H1 (cell line): Measurements from ENCODE around the gene MSI2. TPM values are rescaled to one million over a fixed set of nuclear protein-coding genes. Genes with fewer than 3 reads are reported as not detected.

ENCODE experiments used
- CTCF ChIA-PET: fragments of 300-600 bp; sonication (Branson Sonifier 250); formaldehyde crosslinking; loops from one replicate; lab custom pipeline; 2021; ENCODE audit not compliant: partially characterized antibody; lab: Charles Lee
- POLR2A ChIA-PET: fragments of 300-600 bp; sonication (Branson Sonifier 250); formaldehyde crosslinking; loops from one replicate; lab custom pipeline; 2021; ENCODE audit warnings: inconsistent platforms; ENCODE audit not compliant: partially characterized antibody; lab: Charles Lee
- DNase-seq, 2 experiments: peaks; one replicate each; pipeline versions ENCODE4 v3.0.0 to v3.0.0-alpha.2; 2010 to 2022; ENCODE audit warnings: low spot score in 2 of 2, low read depth in 1 of 2, mixed read lengths in 1 of 2
- FAIRE-seq: peaks from 2 replicates; lab custom pipeline; 2011; peaks lifted over from hg19 to GRCh38; lab: Jason Lieb, UNC
- H2AFZ ChIP-seq: 2 replicates; pipeline ENCODE4 v1.8.1; 2012; ENCODE audit warnings: low read length, inconsistent platforms
- H2AK5ac ChIP-seq: 2 replicates; pipeline ENCODE4 v1.6.1; 2013; ENCODE audit warnings: low read depth, low read length
- H2BK120ac ChIP-seq: replicated peaks from 2 replicates; pipeline ENCODE3; 2013; ENCODE audit warnings: low read depth, low read length, inconsistent platforms
- H2BK12ac ChIP-seq: 2 replicates; pipeline ENCODE4 v1.6.1; 2013; ENCODE audit warnings: low read depth, low read length
- H2BK15ac ChIP-seq: 2 replicates; pipeline ENCODE4 v1.6.1; 2013; ENCODE audit warnings: low read length
- H2BK20ac ChIP-seq: 2 replicates; pipeline ENCODE4 v1.6.1; 2013; ENCODE audit warnings: low read length
- H2BK5ac ChIP-seq: 2 replicates; pipeline ENCODE4 v1.6.1; 2013; ENCODE audit warnings: low read depth, low read length
- H3K14ac ChIP-seq: 2 replicates; pipeline ENCODE4 v1.6.1; 2013; ENCODE audit warnings: inconsistent platforms; ENCODE audit not compliant: insufficient read length
- H3K18ac ChIP-seq: 2 replicates; pipeline ENCODE4 v1.6.1; 2013; ENCODE audit warnings: low read length; ENCODE audit errors: extremely low read depth
- H3K23ac ChIP-seq: 2 replicates; pipeline ENCODE4 v1.6.1; 2013; ENCODE audit warnings: inconsistent platforms; ENCODE audit not compliant: insufficient read length
- H3K23me2 ChIP-seq: 2 replicates; pipeline ENCODE4 v1.6.1; 2013; ENCODE audit warnings: low read depth, low read length
- H3K27ac ChIP-seq: 2 replicates; pipeline ENCODE4 v1.6.1; 2011; ENCODE audit warnings: low read depth, low read length, inconsistent platforms
- H3K27me3 ChIP-seq, 4 experiments: replicated peaks in 1 of 4; 1 replicate in 1 of 4; 2 replicates in 3 of 4; pipeline versions ENCODE4 v1.6.1 to v1.8.1; 2011 to 2013; ENCODE audit warnings: low read length in 3 of 4, mild to moderate bottlenecking in 3 of 4, inconsistent platforms in 2 of 4, mixed read lengths in 2 of 4, moderate library complexity in 1 of 4; ENCODE audit not compliant: control insufficient read depth in 3 of 4, insufficient read depth in 3 of 4; ENCODE audit errors: extremely low read depth in 1 of 4
- H3K36me3 ChIP-seq, 4 experiments: 2 replicates each; pipeline versions ENCODE4 v1.6.1 to v1.8.1; 2011 to 2013; ENCODE audit warnings: mild to moderate bottlenecking in 4 of 4, low read length in 3 of 4, moderate library complexity in 2 of 4, control low read depth in 1 of 4, inconsistent platforms in 1 of 4; ENCODE audit not compliant: insufficient read depth in 4 of 4, control insufficient read depth in 2 of 4
- H3K4ac ChIP-seq: replicated peaks from 2 replicates; pipeline ENCODE3; 2013; ENCODE audit warnings: low read length, low read depth, mixed read lengths, inconsistent platforms; ENCODE audit not compliant: insufficient read length
- H3K4me1 ChIP-seq, 4 experiments: replicated peaks in 1 of 4; 1 replicate in 1 of 4; 2 replicates in 3 of 4; pipeline versions ENCODE4 v1.6.1 to v1.8.1; 2011 to 2013; ENCODE audit warnings: low read length in 3 of 4, inconsistent platforms in 2 of 4, mixed read lengths in 1 of 4; ENCODE audit not compliant: insufficient read depth in 4 of 4, control insufficient read depth in 3 of 4
- H3K4me2 ChIP-seq, 2 experiments: 2 replicates each; pipeline versions ENCODE4 v1.6.1 to v1.8.1; 2011 to 2013; ENCODE audit warnings: low read depth in 2 of 2, low read length in 2 of 2, control low read depth in 1 of 2, inconsistent platforms in 1 of 2, mild to moderate bottlenecking in 1 of 2; ENCODE audit not compliant: insufficient read depth in 1 of 2
- H3K4me3 ChIP-seq, 4 experiments: fragments of 200-600, 300-600 bp in 1 of 4; sonication (generic), shearing (Covaris generic), sonication (Bioruptor Twin) in 1 of 4; 2 replicates each; pipeline versions ENCODE4 v1.5.1 to v1.8.1; 2011 to 2016; ENCODE audit warnings: low read length in 4 of 4, low read depth in 3 of 4, control low read depth in 2 of 4, inconsistent platforms in 2 of 4, mild to moderate bottlenecking in 2 of 4, mixed read lengths in 1 of 4, moderate library complexity in 1 of 4; ENCODE audit not compliant: insufficient read depth in 2 of 4; ENCODE audit errors: extremely low read depth in 1 of 4
- H3K56ac ChIP-seq: replicated peaks from 2 replicates; pipeline ENCODE3; 2013; ENCODE audit warnings: low read depth, mild to moderate bottlenecking, mixed read lengths, low read length, inconsistent platforms; ENCODE audit not compliant: insufficient read length
- H3K79me1 ChIP-seq: 2 replicates; pipeline ENCODE4 v1.6.1; 2013; ENCODE audit warnings: low read depth, low read length, control low read depth
- H3K79me2 ChIP-seq, 2 experiments: 2 replicates each; pipeline versions ENCODE4 v1.6.1 to v1.8.1; 2012 to 2013; ENCODE audit warnings: low read length in 2 of 2, mild to moderate bottlenecking in 2 of 2, inconsistent platforms in 1 of 2; ENCODE audit not compliant: insufficient read depth in 2 of 2, control insufficient read depth in 1 of 2
- H3K9ac ChIP-seq, 4 experiments: replicated peaks in 1 of 4; 1 replicate in 1 of 4; 2 replicates in 3 of 4; pipeline versions ENCODE4 v1.6.1 to v1.8.1; 2011 to 2013; ENCODE audit warnings: low read depth in 3 of 4, low read length in 3 of 4, control low read depth in 2 of 4, mild to moderate bottlenecking in 2 of 4, moderate library complexity in 2 of 4, inconsistent platforms in 1 of 4; ENCODE audit errors: extremely low read depth in 1 of 4
- H3K9me3 ChIP-seq, 2 experiments: 2 replicates each; pipeline versions ENCODE4 v1.6.1 to v1.8.1; 2012 to 2013; ENCODE audit warnings: mild to moderate bottlenecking in 2 of 2, moderate library complexity in 2 of 2, control low read depth in 1 of 2, inconsistent platforms in 1 of 2, low read depth in 1 of 2, low read length in 1 of 2, mixed read lengths in 1 of 2; ENCODE audit not compliant: insufficient read depth in 2 of 2
- H4K20me1 ChIP-seq, 2 experiments: replicated peaks in 1 of 2; 2 replicates each; pipeline versions ENCODE3 to v1.8.1; 2011 to 2013; ENCODE audit warnings: inconsistent platforms in 2 of 2, low read length in 2 of 2, mild to moderate bottlenecking in 1 of 2; ENCODE audit not compliant: insufficient read depth in 2 of 2, control insufficient read depth in 1 of 2
- H4K5ac ChIP-seq: 2 replicates; pipeline ENCODE4 v1.6.1; 2013; ENCODE audit warnings: low read length, low read depth, mixed read lengths, inconsistent platforms; ENCODE audit not compliant: insufficient read length
- H4K8ac ChIP-seq: 2 replicates; pipeline ENCODE4 v1.8.0; 2013; ENCODE audit warnings: mild to moderate bottlenecking, moderate library complexity, low read length, inconsistent platforms; ENCODE audit not compliant: insufficient read depth; ENCODE audit errors: extremely low read depth
- H4K91ac ChIP-seq: replicated peaks from 2 replicates; pipeline ENCODE3; 2013; ENCODE audit warnings: low read length, mixed read lengths, inconsistent platforms; ENCODE audit not compliant: insufficient read length
- CEBPB ChIP-seq: IDR thresholded peaks from 2 replicates; pipeline ENCODE4 v1.6.1; 2012; ENCODE audit warnings: low read depth, low read length
- CHD2 ChIP-seq: IDR thresholded peaks from 2 replicates; pipeline ENCODE4 v1.6.1; 2012; ENCODE audit warnings: low read length, improper control_type of control experiment
- CTCF ChIP-seq, 3 experiments: IDR thresholded peaks; 1 replicate in 2 of 3; 2 replicates in 1 of 3; pipeline versions ENCODE4 v1.5.1 to v1.6.1; 2011; ENCODE audit warnings: low read length in 3 of 3, mild to moderate bottlenecking in 3 of 3, inconsistent platforms in 2 of 3, low read depth in 1 of 3, moderate library complexity in 1 of 3; ENCODE audit not compliant: insufficient read depth in 1 of 3; ENCODE audit errors: control extremely low read depth in 1 of 3
- EGR1 ChIP-seq: IDR thresholded peaks from 2 replicates; pipeline ENCODE4 v1.6.1; 2011; ENCODE audit warnings: low read depth, low read length, borderline replicate concordance
- EZH2 ChIP-seq: fragments of 200-600 bp; sonication (generic); IDR thresholded peaks from 2 replicates; pipeline ENCODE4 v1.7.1; 2012; ENCODE audit warnings: low read depth, mild to moderate bottlenecking, moderate library complexity, low read length, inconsistent platforms; ENCODE audit not compliant: severe bottlenecking
- HDAC6 ChIP-seq: IDR thresholded peaks from one replicate; pipeline ENCODE4 v1.7.1; 2012; ENCODE audit warnings: low read depth, mild to moderate bottlenecking, inconsistent platforms, low read length, moderate library complexity
- KDM5A ChIP-seq: fragments of 200-600 bp; IDR thresholded peaks from 2 replicates; pipeline ENCODE4 v1.7.1; 2012; ENCODE audit warnings: mild to moderate bottlenecking, low read length, inconsistent platforms, mixed read lengths
- RXRA ChIP-seq: IDR thresholded peaks from 2 replicates; pipeline ENCODE4 v1.6.1; 2011; ENCODE audit warnings: low read depth, mild to moderate bottlenecking, low read length, moderate library complexity; ENCODE audit not compliant: insufficient read depth
- SIRT6 ChIP-seq: IDR thresholded peaks from one replicate; pipeline ENCODE4 v1.7.1; 2012; ENCODE audit warnings: low read length, inconsistent platforms
- ZNF274 ChIP-seq: IDR thresholded peaks from 2 replicates; pipeline ENCODE4 v1.7.0; 2012; ENCODE audit warnings: low read length, borderline replicate concordance; ENCODE audit errors: extremely low read depth
- WGBS, 2 experiments: shearing (Covaris generic) in 1 of 2; methylation state at CpG; one replicate each; pipeline versions ENCODE4 v1.1.6 to v1.1.7; 2013 to 2015; ENCODE audit warnings: low lambda C conversion rate in 2 of 2, mixed read lengths in 2 of 2, inconsistent platforms in 1 of 2, low coverage in 1 of 2, missing lambda C conversion rate in 1 of 2; ENCODE audit not compliant: insufficient replicate concordance in 2 of 2, insufficient coverage in 1 of 2, insufficient read length in 1 of 2; ENCODE audit errors: extremely low coverage in 1 of 2, missing lambda C conversion rate in 1 of 2; 5-methylcytosine and 5-hydroxymethylcytosine counted together
- polyA plus RNA-seq, 7 experiments: library from polyadenylated mRNA; depleted of rRNA in 3 of 7; stranded (reverse) in 5 of 7; unstranded in 2 of 7; fragments of >200 nt in 5 of 7; fragments of 200-250 nt in 2 of 7; gene quantifications; 1 replicate in 5 of 7; 2 replicates in 1 of 7; 4 replicates in 1 of 7; pipeline versions ENCODE4 v1.2.1 to v1.2.3, GENCODE V29; 2011 to 2013; ENCODE audit warnings: missing spikeins in 2 of 7, mixed read lengths in 2 of 7
- total RNA-seq: library from RNA; stranded (reverse); fragmentation: NEBNext Ultra II Directional; extraction: Animal tissue kit (Norgen Biotek cat#: 25700); gene quantifications from 2 replicates; pipeline ENCODE4 v1.2.1, GENCODE V29; 2021

Gene MSI2
- total and polyA plus RNA-seq, 2 of the 8 experiments (the other 6 are each of a cell fraction or from before 2014, with no cell fraction given), result 36.7 to 80.6 TPM

- CTCF ChIA-PET, result interaction anchor here (0.5 to 3.9 kb wide), 16 partner anchors 8 to 289 kb away, joined by 3 to 100 read pairs (median 4); no protein-coding TSS in a partner anchor
- H3K9ac ChIP-seq, result no peak overlapping the region
- H3K4ac ChIP-seq, result no peak overlapping the region
- no peak overlapping the region for H3K14ac ChIP-seq
- H3K4me1 ChIP-seq, result peaks cover 6 to 9% (median 7%) of the 10 kb centered on the region in 4 experiments
- no peak overlapping the region; the same call in 1 of the 2 replicates for H4K8ac ChIP-seq
- H2BK5ac ChIP-seq, result no peak overlapping the region
- H3K18ac ChIP-seq, result no peak overlapping the region
- H2BK15ac ChIP-seq, result no peak overlapping the region
- 89% methylated on average over 10 of the region's 10 CpGs; no CpG with 5 or more reads in 1 of the 2 experiments for WGBS, 2 experiments
- H2AFZ ChIP-seq, result no peak overlapping the region
- H2BK120ac ChIP-seq, result no peak overlapping the region
- no peaks in the 10 kb centered on the region for H3K23me2 ChIP-seq
- H3K27ac ChIP-seq, result no peak overlapping the region
- H3K27me3 ChIP-seq, result no peaks in the 10 kb centered on the region
- H2AK5ac ChIP-seq, result no peak overlapping the region
- POLR2A ChIA-PET, result no interaction called here
- FAIRE-seq (no peak), DNase-seq (peak in 1 of 2 experiments; percentile 32)
- peaks cover 0 to 2% (median 0%) of the 10 kb centered on the region in 4 experiments; a peak in 1 of 8 replicates for H3K36me3 ChIP-seq
- no peak overlapping the region for H2BK20ac ChIP-seq
- no peaks in the 10 kb centered on the region for H3K79me2 ChIP-seq
- no peak overlapping the region for H3K4me2 ChIP-seq
- H4K20me1 ChIP-seq, result no peaks in the 10 kb centered on the region
- H3K9me3 ChIP-seq, result no peaks in the 10 kb centered on the region
- H4K5ac ChIP-seq, result no peak overlapping the region
- no peak overlapping the region for H3K23ac ChIP-seq
- no peak overlapping the region for H2BK12ac ChIP-seq
- no peak overlapping the region for H4K91ac ChIP-seq
- no peak overlapping the region for H3K4me3 ChIP-seq
- no peak overlapping the region for H3K56ac ChIP-seq
- no peaks in the 10 kb centered on the region for H3K79me1 ChIP-seq
- TF ChIP-seq CHD2 (no peak), HDAC6 (no peak), EZH2 (no peak), CEBPB (no peak), KDM5A (no peak), SIRT6 (no peak), CTCF (IDR thresholded peaks at IDR 0.05; ENCODE audit: control extremely low read depth in 1 of 3, insufficient read depth in 1 of 3, low read depth in 1 of 3, low read length in 3 of 3) (no peak), EGR1 (no peak), ZNF274 (no peak), RXRA (no peak)
Observed at GRCh38 chr17:57669671-57670529, 413.6 kb downstream of the MSI2 start.
